ENCODE data around the gene BATF3. TPM values are rescaled to one million over a fixed set of nuclear protein-coding genes. Genes with fewer than 3 reads are reported as not detected.

The BATF3 gene
- total and polyA plus RNA-seq, 9 of the 15 experiments (the other 6 are each of a cell fraction or from before 2014, with no cell fraction given), result 0.40 to 3.8 (median 2.0) TPM

DNA sequence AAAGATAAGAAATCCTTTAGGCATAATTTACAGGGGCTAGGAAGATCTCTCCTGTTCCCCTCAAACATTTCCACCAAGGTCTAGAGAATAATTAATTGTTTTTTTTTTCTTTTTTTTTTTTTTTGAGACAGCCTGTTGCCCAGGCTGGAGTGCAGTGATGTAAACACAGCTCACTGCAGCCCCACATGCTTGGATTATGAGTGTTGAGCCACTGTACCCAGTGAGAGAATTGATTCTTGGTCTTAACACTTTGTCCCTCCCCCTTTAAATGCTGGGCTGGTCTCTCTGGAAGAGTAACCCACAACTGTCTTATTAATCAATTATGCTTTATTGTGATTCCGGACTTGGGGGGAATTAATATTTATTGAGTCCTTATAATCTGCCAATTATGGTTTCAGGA is 57.7 kb downstream of the BATF3 start:
- peaks cover 22 to 58% of the 10 kb centered on the region in 2 experiments for H3K27me3 ChIP-seq (ENCODE audit: control insufficient read depth in 2 of 2, insufficient read depth in 2 of 2, low read length in 2 of 2)
- H3K36me3 ChIP-seq (ENCODE audit: control insufficient read depth, insufficient read depth, low read length), result no peaks in the 10 kb centered on the region
- no peaks in the 10 kb centered on the region for H3K79me2 ChIP-seq (ENCODE audit: control insufficient read depth, insufficient read depth, low read length)
- 0% methylated on average over 1 of the region's 1 CpG for WGBS (ENCODE audit: insufficient coverage, low coverage, missing lambda C conversion rate)
- TF ChIP-seq ZZZ3 (IDR thresholded peaks at IDR 0.05) (no peak), HDAC8 (tag; IDR thresholded peaks at IDR 0.05) (no peak), TEAD4 (IDR thresholded peaks at IDR 0.05; ENCODE audit: low read length) (no peak), TEAD4 (CRISPR knock-in tag; IDR thresholded peaks at IDR 0.05; ENCODE audit: borderline replicate concordance) (no peak), TAF7 (tag; IDR thresholded peaks at IDR 0.05) (no peak), XRCC5 (IDR thresholded peaks at IDR 0.05; ENCODE audit: low read depth, low read length) (no peak), CREM (IDR thresholded peaks at IDR 0.05; ENCODE audit: low read depth) (no peak), HEY1 (CRISPR knock-in tag; IDR thresholded peaks at IDR 0.05; ENCODE audit: borderline replicate concordance) (no peak), ZNF212 (CRISPR knock-in tag; IDR thresholded peaks at IDR 0.05) (no peak), KHSRP (IDR thresholded peaks at IDR 0.05) (no peak)
- BruUV-seq (replicated peaks), result no TSS peak
- no peak overlapping the region for H3K4me3 ChIP-seq
- no peak overlapping the region for H3K4me2 ChIP-seq (ENCODE audit: insufficient read depth, low read length)
- in situ Hi-C loops (cut with MboI) (no loop called here), intact Hi-C loops (cut with micrococcal nuclease) (no loop called here)
- no peaks in the 10 kb centered on the region for H3K9me3 ChIP-seq (replicated peaks; ENCODE audit: control insufficient read depth, insufficient read depth, low read depth, low read length)
- H3K4me1 ChIP-seq (replicated peaks in 1 of 2; ENCODE audit: control insufficient read depth in 2 of 2, insufficient read depth in 2 of 2, low read length in 2 of 2), result peaks cover 2 to 9% of the 10 kb centered on the region in 2 experiments; a peak in 4 of 5 replicates
- H2AFZ ChIP-seq (ENCODE audit: low read depth, low read length), result no peak overlapping the region
- H4K20me1 ChIP-seq (replicated peaks; ENCODE audit: control insufficient read depth, insufficient read depth, low read length), result 0 out of 2 replicates have a peak, but pooled peaks cover 7% of the 10 kb centered on the region
- ATAC-seq (no peak), DNase-seq (ENCODE audit: extremely low read depth in 1 of 4, low spot score in 3 of 4) (no peak), FAIRE-seq (no peak)
- ChIA-PET CTCF (ENCODE audit: low intra/inter-chr PET ratio) (no interaction called here), POLR2A (interaction anchor here (0.8 to 2.3 kb wide), 3 partner anchors 23 to 34 kb away, joined by 4 to 7 read pairs (median 4); partner anchors contain the start of gene ATF3)
- H3K9me1 ChIP-seq (ENCODE audit: control insufficient read depth, insufficient read depth, low read length), result no peaks in the 10 kb centered on the region
- no peak overlapping the region for H3K27ac ChIP-seq (ENCODE audit: extremely low read depth, low read depth, low read length)
- no peak overlapping the region for H3K9ac ChIP-seq (ENCODE audit: insufficient read depth in 1 of 2, low read depth in 2 of 2, low read length in 2 of 2)
